ENCODE measurements around the gene CA10. TPM values are rescaled to one million over a fixed set of nuclear protein-coding genes. Genes with fewer than 3 reads are reported as not detected.

The CA10 gene
- total and polyA plus RNA-seq, 4 donors, result 30.0 to 130 (median 99.2) TPM

- WGBS (ENCODE audit: insufficient coverage), result no CpG with 5 or more reads among the region's 3 CpGs
- DNase-seq (ENCODE audit: low read depth in 4 of 6, low spot score in 6 of 6), result no peak
- no peaks in the 10 kb centered on the region for H3K36me3 ChIP-seq (ENCODE audit: control insufficient read depth, insufficient read depth, low read length)
- no peak overlapping the region for H3K4me3 ChIP-seq (ENCODE audit: low read depth, low read length)
- no peaks in the 10 kb centered on the region for H3K9me3 ChIP-seq (ENCODE audit: control insufficient read depth, insufficient read depth, low read length)
- no peak overlapping the region for H3K27ac ChIP-seq (ENCODE audit: low read depth, low read length)
- no peaks in the 10 kb centered on the region for H3K27me3 ChIP-seq (ENCODE audit: control insufficient read depth, insufficient read depth, low read length)
- no peaks in the 10 kb centered on the region for H3K4me1 ChIP-seq (ENCODE audit: control insufficient read depth, insufficient read depth, low read length)
Measured at GRCh38 chr17:51873302-51873701, 285.2 kb downstream of the CA10 start.

GRCh38 chr17:51869387-51869786 lies 289.1 kb downstream of the CA10 start:
- peak in 1 of 6 donors; percentile 36 for DNase-seq (ENCODE audit: low read depth in 4 of 6, low spot score in 6 of 6)
- WGBS (ENCODE audit: insufficient coverage), result 17% methylated on average over 1 of the region's 2 CpGs
- H3K27ac ChIP-seq (ENCODE audit: low read depth, low read length), result no peak overlapping the region
- no peaks in the 10 kb centered on the region for H3K36me3 ChIP-seq (ENCODE audit: control insufficient read depth, insufficient read depth, low read length)
- no peaks in the 10 kb centered on the region for H3K27me3 ChIP-seq (ENCODE audit: control insufficient read depth, insufficient read depth, low read length)
- no peaks in the 10 kb centered on the region for H3K9me3 ChIP-seq (ENCODE audit: control insufficient read depth, insufficient read depth, low read length)
- H3K4me1 ChIP-seq (ENCODE audit: control insufficient read depth, insufficient read depth, low read length), result no peaks in the 10 kb centered on the region
- no peak overlapping the region for H3K4me3 ChIP-seq (ENCODE audit: low read depth, low read length)

GRCh38 chr17:51860954-51861561 lies 297.5 kb downstream of the CA10 start:
- DNase-seq (ENCODE audit: low read depth in 4 of 6, low spot score in 6 of 6), result peak in 5 of 6 donors; percentile 35 to 91 (median 51)
- H3K4me1 ChIP-seq (ENCODE audit: control insufficient read depth, insufficient read depth, low read length), result no peaks in the 10 kb centered on the region
- 3% methylated on average over 3 of the region's 5 CpGs for WGBS (ENCODE audit: insufficient coverage)

GRCh38 chr17:51857052-51857597 lies 301.4 kb downstream of the CA10 start:
- WGBS (ENCODE audit: insufficient coverage), result 71% methylated on average over 1 of the region's 6 CpGs
- H3K27ac ChIP-seq (ENCODE audit: low read depth, low read length), result no peak overlapping the region
- no peaks in the 10 kb centered on the region for H3K36me3 ChIP-seq (ENCODE audit: control insufficient read depth, insufficient read depth, low read length)
- H3K4me3 ChIP-seq (ENCODE audit: low read depth, low read length), result no peak overlapping the region
- DNase-seq (ENCODE audit: low read depth in 4 of 6, low spot score in 6 of 6), result peak in 1 of 6 donors; percentile 64
- H3K4me1 ChIP-seq (ENCODE audit: control insufficient read depth, insufficient read depth, low read length), result no peaks in the 10 kb centered on the region
- no peaks in the 10 kb centered on the region for H3K27me3 ChIP-seq (ENCODE audit: control insufficient read depth, insufficient read depth, low read length)
- no peaks in the 10 kb centered on the region for H3K9me3 ChIP-seq (ENCODE audit: control insufficient read depth, insufficient read depth, low read length)

More at GRCh38 chr17:51860954-51861561, 297.5 kb downstream of the CA10 start:
- Histone ChIP-seq H3K4me3 (ENCODE audit: low read depth, low read length) (no peak overlapping the region), H3K27me3 (ENCODE audit: control insufficient read depth, insufficient read depth, low read length) (no peaks in the 10 kb centered on the region), H3K36me3 (ENCODE audit: control insufficient read depth, insufficient read depth, low read length) (no peaks in the 10 kb centered on the region), H3K27ac (ENCODE audit: low read depth, low read length) (no peak overlapping the region), H3K9me3 (ENCODE audit: control insufficient read depth, insufficient read depth, low read length) (no peaks in the 10 kb centered on the region)

- no peak overlapping the region for H3K27ac ChIP-seq (ENCODE audit: low read depth, low read length)
- H3K4me3 ChIP-seq (ENCODE audit: low read depth, low read length), result no peak overlapping the region
- H3K36me3 ChIP-seq (ENCODE audit: control insufficient read depth, insufficient read depth, low read length), result no peaks in the 10 kb centered on the region
- no peaks in the 10 kb centered on the region for H3K4me1 ChIP-seq (ENCODE audit: control insufficient read depth, insufficient read depth, low read length)
- no peaks in the 10 kb centered on the region for H3K27me3 ChIP-seq (ENCODE audit: control insufficient read depth, insufficient read depth, low read length)
- WGBS (ENCODE audit: insufficient coverage), result 78% methylated on average over 1 of the region's 3 CpGs
- H3K9me3 ChIP-seq (ENCODE audit: control insufficient read depth, insufficient read depth, low read length), result no peaks in the 10 kb centered on the region
- no peak for DNase-seq (ENCODE audit: low read depth in 4 of 6, low spot score in 6 of 6)
Measured at GRCh38 chr17:51855806-51856205, 302.7 kb downstream of the CA10 start.

- Histone ChIP-seq H3K27me3 (ENCODE audit: control insufficient read depth, insufficient read depth, low read length) (no peaks in the 10 kb centered on the region), H3K27ac (ENCODE audit: low read depth, low read length) (no peak overlapping the region), H3K9me3 (ENCODE audit: control insufficient read depth, insufficient read depth, low read length) (no peaks in the 10 kb centered on the region), H3K36me3 (ENCODE audit: control insufficient read depth, insufficient read depth, low read length) (no peaks in the 10 kb centered on the region), H3K4me3 (ENCODE audit: low read depth, low read length) (no peak overlapping the region), H3K4me1 (ENCODE audit: control insufficient read depth, insufficient read depth, low read length) (no peaks in the 10 kb centered on the region)
- DNase-seq (ENCODE audit: low read depth in 4 of 6, low spot score in 6 of 6), result no peak
- WGBS (ENCODE audit: insufficient coverage), result 67% methylated on average over 5 of the region's 5 CpGs
Measured at GRCh38 chr17:51853857-51854256, 304.7 kb downstream of the CA10 start.

GRCh38 chr17:51852603-51853002 lies 305.9 kb downstream of the CA10 start:
- H3K4me1 ChIP-seq (ENCODE audit: control insufficient read depth, insufficient read depth, low read length), result no peaks in the 10 kb centered on the region

GRCh38 chr17:51850201-51850600 lies 308.3 kb downstream of the CA10 start:
- no peak overlapping the region for H3K27ac ChIP-seq (ENCODE audit: low read depth, low read length)
- H3K27me3 ChIP-seq (ENCODE audit: control insufficient read depth, insufficient read depth, low read length), result no peaks in the 10 kb centered on the region
- H3K9me3 ChIP-seq (ENCODE audit: control insufficient read depth, insufficient read depth, low read length), result no peaks in the 10 kb centered on the region
- peak in 1 of 6 donors; percentile 52 for DNase-seq (ENCODE audit: low read depth in 4 of 6, low spot score in 6 of 6)
- no peaks in the 10 kb centered on the region for H3K36me3 ChIP-seq (ENCODE audit: control insufficient read depth, insufficient read depth, low read length)
- WGBS (ENCODE audit: insufficient coverage), result no CpG with 5 or more reads among the region's 3 CpGs
- H3K4me3 ChIP-seq (ENCODE audit: low read depth, low read length), result no peak overlapping the region
- H3K4me1 ChIP-seq (ENCODE audit: control insufficient read depth, insufficient read depth, low read length), result no peaks in the 10 kb centered on the region

More at GRCh38 chr17:51852603-51853002, 305.9 kb downstream of the CA10 start:
- Histone ChIP-seq H3K27ac (ENCODE audit: low read depth, low read length) (no peak overlapping the region), H3K9me3 (ENCODE audit: control insufficient read depth, insufficient read depth, low read length) (no peaks in the 10 kb centered on the region), H3K4me3 (ENCODE audit: low read depth, low read length) (no peak overlapping the region), H3K36me3 (ENCODE audit: control insufficient read depth, insufficient read depth, low read length) (no peaks in the 10 kb centered on the region), H3K27me3 (ENCODE audit: control insufficient read depth, insufficient read depth, low read length) (no peaks in the 10 kb centered on the region)
- no peak for DNase-seq (ENCODE audit: low read depth in 4 of 6, low spot score in 6 of 6)

- 78% methylated on average over 3 of the region's 3 CpGs for WGBS (ENCODE audit: insufficient coverage)
Measured at GRCh38 chr17:51848451-51848850, 310.1 kb downstream of the CA10 start.

GRCh38 chr17:51846566-51846965 lies 311.9 kb downstream of the CA10 start:
- Histone ChIP-seq H3K27ac (ENCODE audit: low read depth, low read length) (no peak overlapping the region), H3K4me3 (ENCODE audit: low read depth, low read length) (no peak overlapping the region), H3K4me1 (ENCODE audit: control insufficient read depth, insufficient read depth, low read length) (no peaks in the 10 kb centered on the region), H3K9me3 (ENCODE audit: control insufficient read depth, insufficient read depth, low read length) (no peaks in the 10 kb centered on the region), H3K27me3 (ENCODE audit: control insufficient read depth, insufficient read depth, low read length) (no peaks in the 10 kb centered on the region), H3K36me3 (ENCODE audit: control insufficient read depth, insufficient read depth, low read length) (no peaks in the 10 kb centered on the region)
- peak in 1 of 6 donors; percentile 49 for DNase-seq (ENCODE audit: low read depth in 4 of 6, low spot score in 6 of 6)
- WGBS (ENCODE audit: insufficient coverage), result 78% methylated on average over 4 of the region's 4 CpGs

More at GRCh38 chr17:51848451-51848850, 310.1 kb downstream of the CA10 start:
- no peak overlapping the region for H3K4me3 ChIP-seq (ENCODE audit: low read depth, low read length)
- no peaks in the 10 kb centered on the region for H3K9me3 ChIP-seq (ENCODE audit: control insufficient read depth, insufficient read depth, low read length)
- H3K27ac ChIP-seq (ENCODE audit: low read depth, low read length), result no peak overlapping the region
- DNase-seq (ENCODE audit: low read depth in 4 of 6, low spot score in 6 of 6), result no peak
- H3K36me3 ChIP-seq (ENCODE audit: control insufficient read depth, insufficient read depth, low read length), result no peaks in the 10 kb centered on the region
- no peaks in the 10 kb centered on the region for H3K4me1 ChIP-seq (ENCODE audit: control insufficient read depth, insufficient read depth, low read length)
- H3K27me3 ChIP-seq (ENCODE audit: control insufficient read depth, insufficient read depth, low read length), result no peaks in the 10 kb centered on the region
